Fibroblast of mammary gland (primary cell): ENCODE data around the gene MT1E.
"Not testable (repeated sequence)": the region's sequence is repeated elsewhere in the genome, so short reads cannot be mapped to it uniquely, and the experiment has no call there.

Source experiments
- DNase-seq: peaks from one replicate; pipeline ENCODE4 v3.0.0-alpha.2; 2010; ENCODE audit warnings: low read depth
- H3K4me3 ChIP-seq: 2 replicates; pipeline ENCODE4 v1.5.1; 2011; ENCODE audit warnings: low read depth, mild to moderate bottlenecking, low read length, moderate library complexity; ENCODE audit not compliant: control insufficient read depth
- TF ChIP-seq, protein P1 (sequence below): conservative IDR thresholded peaks from 2 replicates; pipeline ENCODE4 v1.5.1; 2011; ENCODE audit warnings: low read depth, low read length, inconsistent platforms; ENCODE audit not compliant: control insufficient read depth, insufficient read depth

Gene MT1E

DNA sequence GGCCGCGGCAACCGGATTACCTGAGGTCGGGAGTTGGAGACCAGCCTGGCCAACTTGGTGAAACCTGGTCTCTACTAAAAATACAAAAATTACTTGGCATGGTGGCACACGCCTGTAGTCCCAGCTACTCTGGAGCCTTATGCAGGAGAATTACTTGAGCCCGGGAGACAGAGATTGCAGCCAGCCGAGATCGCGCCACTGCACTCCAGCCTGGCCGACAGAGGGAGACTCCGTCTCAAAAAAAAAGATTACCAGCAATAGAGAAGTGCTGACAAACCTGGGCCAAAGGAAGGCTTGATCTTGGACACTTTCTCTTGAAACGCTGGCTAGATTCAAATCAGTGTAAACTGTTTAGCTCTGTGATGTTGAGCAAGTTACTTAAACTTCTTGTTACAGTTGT is 48.3 kb downstream of the MT1E start:
- H3K4me3 ChIP-seq = no peak overlapping the region
- TF ChIP-seq, protein P1, sequence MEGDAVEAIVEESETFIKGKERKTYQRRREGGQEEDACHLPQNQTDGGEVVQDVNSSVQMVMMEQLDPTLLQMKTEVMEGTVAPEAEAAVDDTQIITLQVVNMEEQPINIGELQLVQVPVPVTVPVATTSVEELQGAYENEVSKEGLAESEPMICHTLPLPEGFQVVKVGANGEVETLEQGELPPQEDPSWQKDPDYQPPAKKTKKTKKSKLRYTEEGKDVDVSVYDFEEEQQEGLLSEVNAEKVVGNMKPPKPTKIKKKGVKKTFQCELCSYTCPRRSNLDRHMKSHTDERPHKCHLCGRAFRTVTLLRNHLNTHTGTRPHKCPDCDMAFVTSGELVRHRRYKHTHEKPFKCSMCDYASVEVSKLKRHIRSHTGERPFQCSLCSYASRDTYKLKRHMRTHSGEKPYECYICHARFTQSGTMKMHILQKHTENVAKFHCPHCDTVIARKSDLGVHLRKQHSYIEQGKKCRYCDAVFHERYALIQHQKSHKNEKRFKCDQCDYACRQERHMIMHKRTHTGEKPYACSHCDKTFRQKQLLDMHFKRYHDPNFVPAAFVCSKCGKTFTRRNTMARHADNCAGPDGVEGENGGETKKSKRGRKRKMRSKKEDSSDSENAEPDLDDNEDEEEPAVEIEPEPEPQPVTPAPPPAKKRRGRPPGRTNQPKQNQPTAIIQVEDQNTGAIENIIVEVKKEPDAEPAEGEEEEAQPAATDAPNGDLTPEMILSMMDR = peak; percentile 58
- DNase-seq = peak; percentile 37

DNA sequence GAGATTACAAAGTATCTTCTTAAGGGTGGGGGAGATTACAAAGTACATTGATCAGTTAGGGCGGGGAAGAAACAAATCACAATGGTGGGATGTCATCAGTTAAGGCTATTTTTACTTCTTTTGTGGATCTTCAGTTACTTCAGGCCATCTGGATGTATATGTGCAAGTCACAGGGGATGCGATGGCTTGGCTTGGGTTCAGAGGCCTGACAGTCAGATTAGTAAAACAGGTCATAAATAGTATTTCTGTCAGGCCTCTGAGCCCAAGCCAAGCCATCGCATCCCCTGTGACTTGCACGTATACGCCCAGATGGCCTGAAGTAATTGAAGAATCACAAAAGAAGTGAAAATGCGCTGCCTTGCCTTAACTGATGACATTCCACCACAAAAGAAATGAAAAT is 49.0 kb downstream of the MT1E start:
- not testable (repeated sequence) for DNase-seq, H3K4me3 ChIP-seq

DNA sequence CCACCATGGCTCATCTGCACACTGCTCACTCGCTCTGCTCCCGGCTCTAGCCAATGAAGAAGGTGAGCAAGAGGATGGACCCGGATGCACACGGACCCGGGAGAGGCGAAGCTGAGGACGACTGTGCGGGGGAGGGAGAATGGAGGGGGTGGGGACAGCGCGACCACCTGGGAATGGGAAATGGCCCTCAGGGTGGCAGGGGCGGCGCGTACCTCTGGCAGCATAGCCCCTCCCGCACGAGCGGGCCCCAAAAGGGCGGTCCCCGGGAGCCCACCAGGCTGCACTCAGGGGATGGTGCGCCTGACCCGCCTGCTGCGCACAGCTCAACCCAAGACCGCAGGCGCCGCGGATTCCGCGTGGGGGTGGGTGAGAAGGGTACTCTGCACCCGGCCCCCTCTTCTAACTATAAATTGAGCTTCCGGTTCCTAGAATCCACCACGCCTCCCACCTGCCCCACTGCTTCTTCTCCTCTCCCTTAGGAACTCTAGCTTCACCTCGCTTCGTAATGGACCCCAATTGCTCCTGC is 50.2 kb downstream of the MT1E start:
- TF ChIP-seq, protein P1 = no peak
- no peak for DNase-seq
- H3K4me3 ChIP-seq = no peak overlapping the region
